Neural progenitor cell (in vitro differentiated cells): ENCODE results near the gene KITLG.

ENCODE experiments used
- CTCF ChIP-seq: fragments of 200-600 bp; sonication (generic); IDR thresholded peaks from 2 replicates; pipeline ENCODE4 v1.5.1; 2017; ENCODE audit warnings: antibody characterized with exemption, mild to moderate bottlenecking
- EZH2 ChIP-seq: fragments of 200-600 bp; sonication (generic); IDR thresholded peaks from 2 replicates; pipeline ENCODE4 v1.6.1; 2017; ENCODE audit warnings: antibody characterized with exemption, mild to moderate bottlenecking, moderate library complexity
- EZH2phosphoT487 ChIP-seq: fragments of 200-600 bp; sonication (generic); IDR thresholded peaks from 2 replicates; pipeline ENCODE4 v1.6.1; 2017; ENCODE audit warnings: antibody characterized with exemption

DNA sequence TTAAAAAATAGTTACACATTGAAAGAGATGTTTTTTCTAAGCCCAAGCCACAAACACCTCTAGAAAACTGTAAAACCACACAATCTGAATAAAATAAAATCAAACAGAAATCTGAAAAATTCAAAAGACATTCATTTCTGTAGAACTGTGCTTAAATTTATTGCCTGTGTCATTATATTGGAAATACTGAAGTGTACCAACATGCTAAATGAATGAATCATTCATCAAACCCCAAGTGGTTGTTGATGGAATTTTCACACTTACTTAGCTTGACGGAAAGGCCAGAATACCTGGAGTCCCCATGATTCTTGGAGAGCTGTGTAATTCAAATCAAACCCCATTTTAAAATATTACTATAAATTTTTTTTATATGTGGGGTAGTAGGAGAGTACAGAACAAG lies 2.7 kb downstream of the KITLG start:
- no peak for TF ChIP-seq EZH2
- TF ChIP-seq CTCF = no peak
- no peak for TF ChIP-seq EZH2phosphoT487
